Ascending aorta (tissue), 2 donors: ENCODE measurements around the gene GAL3ST1. TPM values are rescaled to one million over a fixed set of nuclear protein-coding genes. Genes with fewer than 3 reads are reported as not detected.
"Not testable (repeated sequence)": the region's sequence is repeated elsewhere in the genome, so short reads cannot be mapped to it uniquely, and the experiment has no call there.

Source experiments
- DNase-seq, 2 donors: peaks; one replicate each; pipeline ENCODE4 v3.0.0-alpha.2; 2019; ENCODE audit warnings: low spot score in 2 of 2
- H3K27ac ChIP-seq, 2 donors: fragments of 200-600 bp; sonication (generic); one replicate each; pipeline ENCODE4 v1.5.1; 2016 to 2017; ENCODE audit warnings: mild to moderate bottlenecking in 1 of 2
- H3K27me3 ChIP-seq: fragments of 200-600 bp; sonication (generic); one replicate; pipeline ENCODE4 v1.5.1; 2017
- H3K36me3 ChIP-seq, 2 donors: fragments of 200-600 bp; sonication (generic); one replicate each; pipeline ENCODE4 v1.5.1; 2016
- H3K4me1 ChIP-seq, 2 donors: fragments of 200-600 bp; sonication (generic); one replicate each; pipeline ENCODE4 v1.5.1; 2016 to 2017; ENCODE audit warnings: mild to moderate bottlenecking in 1 of 2
- H3K4me3 ChIP-seq, 2 donors: fragments of 200-600 bp; sonication (generic); one replicate each; pipeline ENCODE4 v1.5.1; 2016 to 2017; ENCODE audit warnings: mild to moderate bottlenecking in 1 of 2
- H3K9me3 ChIP-seq, 2 donors: fragments of 200-600 bp; sonication (generic); one replicate each; pipeline ENCODE4 v1.5.1; 2016
- CTCF ChIP-seq, 3 experiments: fragments of 200-600 bp in 2 of 3; fragments of 450-650 bp in 1 of 3; sonication (generic) in 2 of 3; IDR thresholded peaks; one replicate each; pipeline ENCODE4 v1.5.1; 2016 to 2019; ENCODE audit warnings: antibody characterized with exemption in 3 of 3, mild to moderate bottlenecking in 1 of 3, moderate library complexity in 1 of 3
- intact Hi-C: fragments of 100-400 bp; cut with DNase I; formaldehyde crosslinking; loops from one replicate; pipeline ENCODE4 v1.15.1; 2023
- total RNA-seq: library from RNA; depleted of rRNA; stranded (reverse); fragments of >200 nt; gene quantifications from one replicate; pipeline ENCODE4 v1.1.0, GENCODE V29; 2016

The GAL3ST1 gene
- total RNA-seq, 1 donor from 2014 or later, result not detected

- H3K4me3 ChIP-seq, result no peak overlapping the region
- no peaks in the 10 kb centered on the region for H3K9me3 ChIP-seq
- no peak for TF ChIP-seq CTCF (IDR thresholded peaks at IDR 0.05)
- no peaks in the 10 kb centered on the region for H3K4me1 ChIP-seq
- no peaks in the 10 kb centered on the region for H3K27me3 ChIP-seq
- H3K36me3 ChIP-seq, result no peaks in the 10 kb centered on the region
- H3K27ac ChIP-seq, result no peak overlapping the region
- DNase-seq, result no peak
- intact Hi-C loops, result no loop called here
Observed at GRCh38 chr22:30568137-30568805, 6.2 kb downstream of the GAL3ST1 start.

- DNase-seq, H3K4me3 ChIP-seq, H3K4me1 ChIP-seq, H3K9me3 ChIP-seq, H3K36me3 ChIP-seq, H3K27me3 ChIP-seq, intact Hi-C loops, H3K27ac ChIP-seq: not testable (repeated sequence)
Observed at GRCh38 chr22:30567277-30567676, 7.2 kb downstream of the GAL3ST1 start.

- H3K4me3 ChIP-seq, result no peak overlapping the region
- H3K4me1 ChIP-seq, result no peaks in the 10 kb centered on the region
- no peaks in the 10 kb centered on the region for H3K9me3 ChIP-seq
- H3K27me3 ChIP-seq, result no peaks in the 10 kb centered on the region
- TF ChIP-seq CTCF (IDR thresholded peaks at IDR 0.05), result no peak
- no peaks in the 10 kb centered on the region for H3K36me3 ChIP-seq
- no peak for DNase-seq
- intact Hi-C loops, result no loop called here
- H3K27ac ChIP-seq, result no peak overlapping the region
Observed at GRCh38 chr22:30566125-30566524, 8.3 kb downstream of the GAL3ST1 start.

- intact Hi-C loops, result no loop called here
- no peak for DNase-seq
Observed at GRCh38 chr22:30565341-30565740, 9.1 kb downstream of the GAL3ST1 start.

GRCh38 chr22:30564761-30565119 is 9.7 kb downstream of the GAL3ST1 start:
- H3K27ac ChIP-seq, result no peak overlapping the region
- no peaks in the 10 kb centered on the region for H3K36me3 ChIP-seq
- no peak for TF ChIP-seq CTCF (IDR thresholded peaks at IDR 0.05)
- H3K27me3 ChIP-seq, result no peaks in the 10 kb centered on the region
- no peak overlapping the region for H3K4me3 ChIP-seq
- DNase-seq, result no peak
- no peaks in the 10 kb centered on the region for H3K4me1 ChIP-seq
- intact Hi-C loops, result no loop called here
- no peaks in the 10 kb centered on the region for H3K9me3 ChIP-seq

More at GRCh38 chr22:30565341-30565740, 9.1 kb downstream of the GAL3ST1 start:
- no peaks in the 10 kb centered on the region for H3K36me3 ChIP-seq
- H3K27me3 ChIP-seq, result no peaks in the 10 kb centered on the region
- no peak overlapping the region for H3K27ac ChIP-seq
- no peak overlapping the region for H3K4me3 ChIP-seq
- H3K9me3 ChIP-seq, result no peaks in the 10 kb centered on the region
- no peak for TF ChIP-seq CTCF (IDR thresholded peaks at IDR 0.05)
- H3K4me1 ChIP-seq, result no peaks in the 10 kb centered on the region

- intact Hi-C loops, result no loop called here
- H3K27ac ChIP-seq, result no peak overlapping the region
- H3K4me3 ChIP-seq, result no peak overlapping the region
- H3K9me3 ChIP-seq, result no peaks in the 10 kb centered on the region
- H3K4me1 ChIP-seq, result no peaks in the 10 kb centered on the region
- no peak for DNase-seq
- no peaks in the 10 kb centered on the region for H3K36me3 ChIP-seq
- H3K27me3 ChIP-seq, result no peaks in the 10 kb centered on the region
- TF ChIP-seq CTCF (IDR thresholded peaks at IDR 0.05), result no peak
Observed at GRCh38 chr22:30564045-30564760, 10.3 kb downstream of the GAL3ST1 start.
